Breast epithelium (tissue), 4 donors: Measurements from ENCODE around the gene KIAA1217. TPM values are rescaled to one million over a fixed set of nuclear protein-coding genes. Genes with fewer than 3 reads are reported as not detected.
"Not testable (repeated sequence)": the region's sequence is repeated elsewhere in the genome, so short reads cannot be mapped to it uniquely, and the experiment has no call there.

ENCODE experiments used
- DNase-seq, 2 donors: peaks; one replicate each; pipeline ENCODE4 v3.0.0-alpha.2; 2019; ENCODE audit warnings: low spot score in 2 of 2
- H3K27ac ChIP-seq, 2 donors: fragments of 200-600 bp; sonication (generic) in 1 of 2; one replicate each; pipeline ENCODE4 v1.5.1; 2016 to 2019; ENCODE audit warnings: mild to moderate bottlenecking in 1 of 2
- H3K27me3 ChIP-seq, 2 donors: fragments of 200-600 bp; sonication (generic) in 1 of 2; one replicate each; pipeline versions ENCODE4 v1.5.1 to v1.6.0; 2017 to 2019; ENCODE audit warnings: control low read depth in 1 of 2, mild to moderate bottlenecking in 1 of 2
- H3K36me3 ChIP-seq: fragments of 200-600 bp; one replicate; pipeline ENCODE4 v1.5.1; 2019
- H3K4me1 ChIP-seq, 2 donors: fragments of 200-600 bp; sonication (generic); one replicate each; pipeline ENCODE4 v1.5.1; 2016 to 2019; ENCODE audit warnings: control low read depth in 1 of 2
- H3K4me3 ChIP-seq, 3 donors: fragments of 200-600 bp; sonication (generic); 1 replicate in 2 of 3; 2 replicates in 1 of 3; pipeline ENCODE4 v1.5.1; 2016 to 2019; ENCODE audit warnings: mild to moderate bottlenecking in 3 of 3, moderate library complexity in 2 of 3
- H3K9me3 ChIP-seq, 2 donors: fragments of 200-600 bp; sonication (generic) in 1 of 2; one replicate each; pipeline ENCODE4 v1.5.1; 2016 to 2019; ENCODE audit warnings: control low read depth in 1 of 2
- CTCF ChIP-seq, 3 donors: fragments of 450-650 bp; IDR thresholded peaks; one replicate each; pipeline ENCODE4 v1.5.1; 2016 to 2017; ENCODE audit warnings: antibody characterized with exemption in 3 of 3, mild to moderate bottlenecking in 3 of 3, moderate library complexity in 3 of 3
- POLR2A ChIP-seq: fragments of 450-650 bp; IDR thresholded peaks from one replicate; pipeline ENCODE4 v1.6.1; 2016; ENCODE audit warnings: antibody characterized with exemption, mild to moderate bottlenecking, moderate library complexity
- POLR2AphosphoS5 ChIP-seq, 3 donors: sonication (generic); formaldehyde crosslinking; IDR thresholded peaks; one replicate each; pipeline ENCODE4 v1.6.1; 2017; ENCODE audit warnings: antibody characterized with exemption in 3 of 3
- intact Hi-C: fragments of 100-400 bp; cut with DNase I; formaldehyde crosslinking; loops from one replicate; pipeline ENCODE4 v1.15.1; 2023; ENCODE audit warnings: low total_unique reads
- total RNA-seq, 3 donors: library from RNA; depleted of rRNA; stranded (reverse); fragments of >200 nt; gene quantifications; one replicate each; pipeline ENCODE4 v1.1.0, GENCODE V29; 2016

Gene KIAA1217
- total RNA-seq, 3 donors from 2014 or later, result 19.7 to 154 (median 83.6) TPM

- peak overlapping the region; percentile 87 to 93 for H3K27ac ChIP-seq
- H3K9me3 ChIP-seq, result peaks cover 0 to 8% of the 10 kb centered on the region in 2 donors
- intact Hi-C loops, result no loop called here
- H3K36me3 ChIP-seq, result no peaks in the 10 kb centered on the region
- DNase-seq, result peak; percentile 81 to 96
- H3K4me1 ChIP-seq, result peaks cover 5% of the 10 kb centered on the region in 2 donors
- peak overlapping the region in 1 of 3 donors; percentile 48 for H3K4me3 ChIP-seq
- H3K27me3 ChIP-seq, result no peaks in the 10 kb centered on the region
- no peak for TF ChIP-seq POLR2A
- peak in 1 of 3 donors; percentile 71 for TF ChIP-seq POLR2AphosphoS5 (IDR thresholded peaks at IDR 0.05)
These were observed 122.5 kb downstream of the KIAA1217 start for GRCh38 chr10:24331457-24331856.

GRCh38 chr10:24333736-24334135 is 124.8 kb downstream of the KIAA1217 start:
- intact Hi-C loops, result no loop called here
- H3K36me3 ChIP-seq, result no peaks in the 10 kb centered on the region
- peaks cover 5% of the 10 kb centered on the region in 2 donors for H3K4me1 ChIP-seq
- H3K9me3 ChIP-seq, result no peaks in the 10 kb centered on the region
- no peaks in the 10 kb centered on the region for H3K27me3 ChIP-seq
- H3K27ac ChIP-seq, result peak overlapping the region in 1 of 2 donors; percentile 87
- no peak for DNase-seq
- no peak overlapping the region for H3K4me3 ChIP-seq
- TF ChIP-seq POLR2A (no peak), POLR2AphosphoS5 (IDR thresholded peaks at IDR 0.05) (no peak), CTCF (IDR thresholded peaks at IDR 0.05) (no peak)

- no peak overlapping the region for H3K4me3 ChIP-seq
- no peak for TF ChIP-seq POLR2AphosphoS5 (IDR thresholded peaks at IDR 0.05)
- TF ChIP-seq CTCF (IDR thresholded peaks at IDR 0.05), result no peak
- no peak for TF ChIP-seq POLR2A
- no peaks in the 10 kb centered on the region for H3K27me3 ChIP-seq
- no peaks in the 10 kb centered on the region for H3K36me3 ChIP-seq
- DNase-seq, result no peak
- H3K9me3 ChIP-seq, result no peaks in the 10 kb centered on the region
- intact Hi-C loops, result no loop called here
- H3K27ac ChIP-seq, result peak overlapping the region in 1 of 2 donors; percentile 87
- peaks cover 5% of the 10 kb centered on the region in 2 donors for H3K4me1 ChIP-seq
These were observed 125.5 kb downstream of the KIAA1217 start for GRCh38 chr10:24334279-24334939.

- H3K27me3 ChIP-seq, H3K27ac ChIP-seq, H3K4me1 ChIP-seq, intact Hi-C loops, H3K9me3 ChIP-seq, DNase-seq, H3K4me3 ChIP-seq, H3K36me3 ChIP-seq: not testable (repeated sequence)
These were observed 128.8 kb downstream of the KIAA1217 start for GRCh38 chr10:24337723-24338122.

- Histone ChIP-seq H3K27ac (peak overlapping the region in 1 of 2 donors; percentile 68), H3K4me1 (peaks cover 5 to 11% of the 10 kb centered on the region in 2 donors), H3K36me3 (no peaks in the 10 kb centered on the region), H3K27me3 (no peaks in the 10 kb centered on the region), H3K9me3 (no peaks in the 10 kb centered on the region), H3K4me3 (no peak overlapping the region)
- intact Hi-C loops, result no loop called here
- TF ChIP-seq POLR2A (no peak), CTCF (IDR thresholded peaks at IDR 0.05) (no peak), POLR2AphosphoS5 (IDR thresholded peaks at IDR 0.05) (no peak)
- DNase-seq, result no peak
These were observed 130.4 kb downstream of the KIAA1217 start for GRCh38 chr10:24339387-24339786.

- peaks cover 5 to 17% of the 10 kb centered on the region in 2 donors for H3K4me1 ChIP-seq
- no peak for DNase-seq
- H3K36me3 ChIP-seq, result no peaks in the 10 kb centered on the region
- no peak overlapping the region for H3K4me3 ChIP-seq
- H3K27me3 ChIP-seq, result no peaks in the 10 kb centered on the region
- no peaks in the 10 kb centered on the region for H3K9me3 ChIP-seq
- intact Hi-C loops, result no loop called here
- H3K27ac ChIP-seq, result peak overlapping the region; percentile 63 to 68
- no peak for TF ChIP-seq POLR2A
These were observed 131.5 kb downstream of the KIAA1217 start for GRCh38 chr10:24340446-24340845.
